Pancreas (tissue), 10 donors: ENCODE data around the gene EMC10. TPM values are rescaled to one million over a fixed set of nuclear protein-coding genes. Genes with fewer than 3 reads are reported as not detected.

Experiments used
- ATAC-seq, 4 donors: fragments of 200-7000 bp; cut with Tn5 transposase; one replicate each; pipeline versions ENCODE4 v1.8.0 to v1.9.1; 2020; ENCODE audit warnings: mild to moderate bottlenecking in 4 of 4, moderate library complexity in 4 of 4
- DNase-seq, 6 donors: peaks; one replicate each; pipeline ENCODE4 v3.0.0-alpha.2; 2020
- FAIRE-seq: peaks from 2 replicates; lab custom pipeline; 2012; peaks lifted over from hg19 to GRCh38; lab: Jason Lieb, UNC
- H3K27ac ChIP-seq, 4 donors: fragments of 200-600 bp; sonication (generic); 1 replicate in 3 of 4; 2 replicates in 1 of 4; pipeline versions ENCODE4 v1.5.0 to v1.8.0; 2020
- H3K27me3 ChIP-seq, 4 donors: fragments of 200-600 bp; one replicate each; pipeline ENCODE4 v1.8.0; 2021
- H3K36me3 ChIP-seq, 3 donors: fragments of 200-600 bp; sonication (generic) in 1 of 3; one replicate each; pipeline versions ENCODE4 v1.5.0 to v1.8.0; 2020 to 2021
- H3K4me1 ChIP-seq, 3 donors: fragments of 200-600 bp; one replicate each; pipeline ENCODE4 v1.8.0; 2021
- H3K4me3 ChIP-seq, 4 donors: fragments of 200-600 bp; sonication (generic) in 2 of 4; one replicate each; pipeline versions ENCODE4 v1.5.0 to v1.8.0; 2020 to 2021
- H3K9me3 ChIP-seq, 4 donors: fragments of 200-600 bp; one replicate each; pipeline ENCODE4 v1.8.0; 2021
- CTCF ChIP-seq, 4 donors: fragments of 200-600 bp; sonication (generic) in 3 of 4; IDR thresholded peaks; one replicate each; pipeline versions ENCODE4 v1.5.0 to v1.8.0; 2021; ENCODE audit warnings: antibody characterized with exemption in 4 of 4
- WGBS, 2 donors: extraction: QIAGEN DNeasy Blood & Tissue Kit; methylation state at CpG; one replicate each; pipeline ENCODE4 v1.1.7; 2013; 5-methylcytosine and 5-hydroxymethylcytosine counted together
- intact Hi-C, 3 donors: fragments of 100-400 bp; cut with DNase I; formaldehyde crosslinking; loops; one replicate each; pipeline versions ENCODE4 v1.11.1 to v1.14.2; 2022
- polyA plus RNA-seq, 2 donors: library from polyadenylated mRNA; stranded (reverse); fragments of 200-250 nt; gene quantifications; one replicate each; pipeline ENCODE4 v1.2.3, GENCODE V29; 2013
- total RNA-seq, 6 donors: library from RNA; stranded (reverse); fragmentation: NEBNext Ultra II Directional in 4 of 6; extraction: Animal tissue kit (Norgen Biotek cat#: 25700) in 4 of 6; gene quantifications; one replicate each; pipeline versions ENCODE4 v1.2.1 to v1.2.4, GENCODE V29; 2021 to 2023
- donor health status: healthy with polysubstance abuse.
- donor health status: DM: no; HTN: no; CAD: no; lungs with moderate emphysema.
- donor health status: DM: no; HTN: no; CAD: no.
- donor health status: control.
- donor health status: control.
- donor health status: Bipolar disorder and iron deficiency.
- donor health status: DM: yes; HTN: yes; CAD: no.
- donor health status: DM: no; HTN: no; CAD: no.
- donor health status: DM: no; HTN: no; CAD: no.
- donor health status: DM: yes; HTN: yes; CAD: no.

Gene EMC10
- total and polyA plus RNA-seq, 8 donors, result 34.7 to 160 (median 69.9) TPM

GRCh38 chr19:50531171-50531612 lies 54.9 kb downstream of the EMC10 start:
- no peak overlapping the region for H3K27ac ChIP-seq
- H3K4me1 ChIP-seq, result no peaks in the 10 kb centered on the region
- no peaks in the 10 kb centered on the region for H3K9me3 ChIP-seq
- no peak for FAIRE-seq
- TF ChIP-seq CTCF (IDR thresholded peaks at IDR 0.05), result no peak
- no peak overlapping the region for H3K4me3 ChIP-seq
- H3K36me3 ChIP-seq, result no peaks in the 10 kb centered on the region
- WGBS, 2 donors, result 45 to 47% methylated on average over 14 of the region's 14 CpGs
- peaks cover 0 to 21% (median 0%) of the 10 kb centered on the region in 4 donors for H3K27me3 ChIP-seq
- intact Hi-C loops, result no loop called here
- no peak for ATAC-seq
- no peak for DNase-seq

- DNase-seq (no peak), ATAC-seq (no peak), FAIRE-seq (no peak)
- intact Hi-C loops, result no loop called here
- no peaks in the 10 kb centered on the region for H3K9me3 ChIP-seq
- no peaks in the 10 kb centered on the region for H3K36me3 ChIP-seq
- TF ChIP-seq CTCF (IDR thresholded peaks at IDR 0.05), result no peak
- H3K27me3 ChIP-seq, result peaks cover 0 to 21% (median 0%) of the 10 kb centered on the region in 4 donors
- no peak overlapping the region for H3K27ac ChIP-seq
- H3K4me3 ChIP-seq, result no peak overlapping the region
- WGBS, 2 donors, result 55 to 63% methylated on average over 4 of the region's 4 CpGs
- no peaks in the 10 kb centered on the region for H3K4me1 ChIP-seq
Measured at GRCh38 chr19:50532952-50533351, 56.6 kb downstream of the EMC10 start.

GRCh38 chr19:50534478-50534877 lies 58.2 kb downstream of the EMC10 start:
- Histone ChIP-seq H3K27me3 (peaks cover 0 to 17% (median 0%) of the 10 kb centered on the region in 4 donors), H3K4me1 (no peaks in the 10 kb centered on the region), H3K36me3 (no peaks in the 10 kb centered on the region), H3K27ac (no peak overlapping the region), H3K4me3 (no peak overlapping the region), H3K9me3 (no peaks in the 10 kb centered on the region)
- no peak for FAIRE-seq
- ATAC-seq, result no peak
- 76 to 82% methylated on average over 3 of the region's 3 CpGs for WGBS, 2 donors
- intact Hi-C loops, result no loop called here
- DNase-seq, result no peak
- TF ChIP-seq CTCF (IDR thresholded peaks at IDR 0.05), result no peak

GRCh38 chr19:50535672-50536187 lies 59.4 kb downstream of the EMC10 start:
- intact Hi-C loops, result no loop called here

More at GRCh38 chr19:50535672-50536187, 59.4 kb downstream of the EMC10 start:
- Histone ChIP-seq H3K4me3 (no peak overlapping the region), H3K36me3 (no peaks in the 10 kb centered on the region), H3K9me3 (no peaks in the 10 kb centered on the region), H3K27ac (no peak overlapping the region), H3K4me1 (no peaks in the 10 kb centered on the region), H3K27me3 (peaks cover 0 to 17% (median 0%) of the 10 kb centered on the region in 4 donors)
- ATAC-seq (no peak), FAIRE-seq (no peak), DNase-seq (no peak)
- TF ChIP-seq CTCF (IDR thresholded peaks at IDR 0.05), result no peak
- 55 to 63% methylated on average over 11 of the region's 11 CpGs for WGBS, 2 donors
